Neural cell (in vitro differentiated cells): ENCODE results near the gene TMCC2. TPM values are rescaled to one million over a fixed set of nuclear protein-coding genes. Genes with fewer than 3 reads are reported as not detected.

Source experiments
- H2AFZ ChIP-seq: fragments of 200-600, 300-800 bp; sonication (generic), shearing (Covaris generic); 2 replicates; pipeline ENCODE4 v1.6.0; 2014; ENCODE audit warnings: low read depth, mild to moderate bottlenecking, antibody characterized with exemption, low read length, moderate library complexity
- H3F3A ChIP-seq: fragments of 200-600 bp; shearing (Covaris generic); 2 replicates; pipeline ENCODE4 v1.6.1; 2016; ENCODE audit warnings: mild to moderate bottlenecking, moderate library complexity, mixed read lengths, antibody characterized with exemption, low read length; ENCODE audit not compliant: insufficient read depth, poor library complexity, severe bottlenecking
- H3K27ac ChIP-seq: fragments of 200-600, 300-800 bp; sonication (generic), shearing (Covaris generic); 2 replicates; pipeline ENCODE4 v1.5.1; 2014; ENCODE audit warnings: mild to moderate bottlenecking, low read length, moderate library complexity
- H3K27me3 ChIP-seq: fragments of 300-800, 200-600 bp; sonication (generic), shearing (Covaris generic); 2 replicates; pipeline ENCODE4 v1.6.0; 2014; ENCODE audit warnings: mild to moderate bottlenecking, low read depth, low read length, moderate library complexity; ENCODE audit not compliant: insufficient read depth
- H3K36me3 ChIP-seq: fragments of 300-800, 200-600 bp; sonication (generic), shearing (Covaris generic); 2 replicates; pipeline ENCODE4 v1.5.1; 2014; ENCODE audit warnings: mild to moderate bottlenecking, antibody characterized with exemption, low read length, moderate library complexity; ENCODE audit not compliant: insufficient read depth
- H3K4me2 ChIP-seq: fragments of 300-800, 200-600 bp; sonication (generic), shearing (Covaris generic); 2 replicates; pipeline ENCODE4 v1.6.0; 2014; ENCODE audit warnings: mild to moderate bottlenecking, low read length
- H3K4me3 ChIP-seq: fragments of 300-800, 200-600 bp; sonication (generic), shearing (Covaris generic); 2 replicates; pipeline ENCODE4 v1.5.1; 2014; ENCODE audit warnings: mild to moderate bottlenecking, low read length, moderate library complexity
- H3K79me2 ChIP-seq: fragments of 200-600 bp; shearing (Covaris generic); replicated peaks from 2 replicates; pipeline ENCODE4 v1.6.0; 2014; ENCODE audit warnings: mild to moderate bottlenecking, low read length, moderate library complexity; ENCODE audit not compliant: insufficient read depth
- H3K9ac ChIP-seq: fragments of 300-800, 200-600 bp; sonication (generic), shearing (Covaris generic); 2 replicates; pipeline ENCODE4 v1.6.1; 2016; ENCODE audit warnings: mild to moderate bottlenecking, low read length, mixed read lengths
- H3K9me2 ChIP-seq: fragments of 200-600 bp; shearing (Covaris generic); 2 replicates; pipeline ENCODE4 v1.6.1; 2016; ENCODE audit warnings: mild to moderate bottlenecking, low read length, mixed read lengths; ENCODE audit not compliant: insufficient read depth
- H3K9me3 ChIP-seq: fragments of 200-600, 300-800 bp; sonication (generic), shearing (Covaris generic); 2 replicates; pipeline ENCODE4 v1.6.1; 2016; ENCODE audit warnings: mild to moderate bottlenecking, mixed run types, low read length, moderate library complexity, mixed read lengths
- H4K20me1 ChIP-seq: fragments of 200-600 bp; shearing (Covaris generic); 2 replicates; pipeline ENCODE4 v1.6.1; 2016; ENCODE audit warnings: mild to moderate bottlenecking, mixed run types; ENCODE audit not compliant: insufficient read depth
- EP300 ChIP-seq: fragments of 450-650 bp; conservative IDR thresholded peaks from 2 replicates; pipeline ENCODE4 v1.6.1; 2014; ENCODE audit warnings: antibody characterized with exemption, mild to moderate bottlenecking, moderate library complexity; ENCODE audit not compliant: poor library complexity, severe bottlenecking
- EZH2 ChIP-seq: fragments of 200-600, 300-800 bp; shearing (Covaris generic), sonication (generic); IDR thresholded peaks from 2 replicates; pipeline ENCODE4 v1.6.1; 2014; ENCODE audit warnings: antibody characterized with exemption, low read length, borderline replicate concordance, mild to moderate bottlenecking; ENCODE audit not compliant: insufficient read depth, poor library complexity, severe bottlenecking
- MXI1 ChIP-seq: fragments of 450-650 bp; conservative IDR thresholded peaks from 2 replicates; pipeline ENCODE4 v1.6.1; 2014; ENCODE audit warnings: antibody characterized with exemption, mild to moderate bottlenecking; ENCODE audit not compliant: poor library complexity, severe bottlenecking
- POLR2AphosphoS5 ChIP-seq: IDR thresholded peaks from 2 replicates; pipeline ENCODE4 v1.6.1; 2012
- RAD21 ChIP-seq: fragments of 450-650 bp; conservative IDR thresholded peaks from 2 replicates; pipeline ENCODE4 v1.6.1; 2014; ENCODE audit warnings: antibody characterized with exemption, mild to moderate bottlenecking, moderate library complexity
- REST ChIP-seq: IDR thresholded peaks from 2 replicates; pipeline ENCODE4 v1.6.1; 2012; ENCODE audit warnings: borderline replicate concordance
- SMC3 ChIP-seq: fragments of 450-650 bp; conservative IDR thresholded peaks from 2 replicates; pipeline ENCODE4 v1.6.1; 2014; ENCODE audit warnings: antibody characterized with exemption, mild to moderate bottlenecking, moderate library complexity; ENCODE audit not compliant: poor library complexity
- TAF1 ChIP-seq: IDR thresholded peaks from 2 replicates; pipeline ENCODE4 v1.6.1; 2012; ENCODE audit warnings: low read depth
- polyA plus RNA-seq: library from polyadenylated mRNA; depleted of rRNA; stranded (reverse); fragments of >200 nt; gene quantifications from 2 replicates; pipeline ENCODE4 v1.2.3, GENCODE V29; 2014
- TF ChIP-seq, protein P1 (sequence below): fragments of 450-650 bp; IDR thresholded peaks from 2 replicates; pipeline ENCODE4 v1.5.1; 2014; ENCODE audit warnings: antibody characterized with exemption, mild to moderate bottlenecking, moderate library complexity; ENCODE audit not compliant: poor library complexity, severe bottlenecking

Gene TMCC2
- polyA plus RNA-seq, 1 donor from 2014 or later = 32.2 TPM

- H3K4me2 ChIP-seq = no peak overlapping the region
- peak overlapping the region; percentile 31 for H3K27ac ChIP-seq
- peak overlapping the region; percentile 80 for H3K4me3 ChIP-seq
- peaks cover 32% of the 10 kb centered on the region for H3K79me2 ChIP-seq
- H3K27me3 ChIP-seq = no peaks in the 10 kb centered on the region
- H3K9me3 ChIP-seq = no peaks in the 10 kb centered on the region
- no peaks in the 10 kb centered on the region for H3K9me2 ChIP-seq
- no peak overlapping the region for H3K9ac ChIP-seq
- no peaks in the 10 kb centered on the region for H3F3A ChIP-seq
- H4K20me1 ChIP-seq = no peaks in the 10 kb centered on the region
- H3K36me3 ChIP-seq = no peaks in the 10 kb centered on the region
- TF ChIP-seq SMC3 (no peak), REST (no peak), EP300 (no peak), RAD21 (no peak), MXI1 (no peak), EZH2 (no peak), TAF1 (no peak), POLR2AphosphoS5 (no peak)
- TF ChIP-seq, protein P1, sequence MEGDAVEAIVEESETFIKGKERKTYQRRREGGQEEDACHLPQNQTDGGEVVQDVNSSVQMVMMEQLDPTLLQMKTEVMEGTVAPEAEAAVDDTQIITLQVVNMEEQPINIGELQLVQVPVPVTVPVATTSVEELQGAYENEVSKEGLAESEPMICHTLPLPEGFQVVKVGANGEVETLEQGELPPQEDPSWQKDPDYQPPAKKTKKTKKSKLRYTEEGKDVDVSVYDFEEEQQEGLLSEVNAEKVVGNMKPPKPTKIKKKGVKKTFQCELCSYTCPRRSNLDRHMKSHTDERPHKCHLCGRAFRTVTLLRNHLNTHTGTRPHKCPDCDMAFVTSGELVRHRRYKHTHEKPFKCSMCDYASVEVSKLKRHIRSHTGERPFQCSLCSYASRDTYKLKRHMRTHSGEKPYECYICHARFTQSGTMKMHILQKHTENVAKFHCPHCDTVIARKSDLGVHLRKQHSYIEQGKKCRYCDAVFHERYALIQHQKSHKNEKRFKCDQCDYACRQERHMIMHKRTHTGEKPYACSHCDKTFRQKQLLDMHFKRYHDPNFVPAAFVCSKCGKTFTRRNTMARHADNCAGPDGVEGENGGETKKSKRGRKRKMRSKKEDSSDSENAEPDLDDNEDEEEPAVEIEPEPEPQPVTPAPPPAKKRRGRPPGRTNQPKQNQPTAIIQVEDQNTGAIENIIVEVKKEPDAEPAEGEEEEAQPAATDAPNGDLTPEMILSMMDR = no peak
- no peak overlapping the region for H2AFZ ChIP-seq
Observed at GRCh38 chr1:205321959-205322283, 94.2 kb downstream of the TMCC2 start.

Other genes starting within 250 kb of the TMCC2 start
- gene CNTN2, start 184.7 kb upstream of the TMCC2 start, polyA plus RNA-seq = 3.2 and 5.0 TPM in 2 replicates
- 7.7 and 10.1 TPM in 2 replicates for gene TMEM81, start 143.5 kb upstream of the TMCC2 start, polyA plus RNA-seq
- 17.0 and 24.2 TPM in 2 replicates for gene RBBP5, start 106.0 kb upstream of the TMCC2 start, polyA plus RNA-seq
- 10.7 and 12.1 TPM in 2 replicates for gene DSTYK, start 16.2 kb upstream of the TMCC2 start, polyA plus RNA-seq
- gene NUAK2, start 93.8 kb downstream of the TMCC2 start, polyA plus RNA-seq = 1.4 and 2.9 TPM in 2 replicates
- 7.7 and 11.7 TPM in 2 replicates for gene KLHDC8A, start 129.0 kb downstream of the TMCC2 start, polyA plus RNA-seq
- gene LEMD1, start 194.1 kb downstream of the TMCC2 start, polyA plus RNA-seq = 62.8 and 67.6 TPM in 2 replicates
- gene BLACAT1, start 228.1 kb downstream of the TMCC2 start, polyA plus RNA-seq = 5.6 and 6.0 TPM in 2 replicates